ENCODE results near the gene ANKRD55.

Gene ANKRD55

DNA sequence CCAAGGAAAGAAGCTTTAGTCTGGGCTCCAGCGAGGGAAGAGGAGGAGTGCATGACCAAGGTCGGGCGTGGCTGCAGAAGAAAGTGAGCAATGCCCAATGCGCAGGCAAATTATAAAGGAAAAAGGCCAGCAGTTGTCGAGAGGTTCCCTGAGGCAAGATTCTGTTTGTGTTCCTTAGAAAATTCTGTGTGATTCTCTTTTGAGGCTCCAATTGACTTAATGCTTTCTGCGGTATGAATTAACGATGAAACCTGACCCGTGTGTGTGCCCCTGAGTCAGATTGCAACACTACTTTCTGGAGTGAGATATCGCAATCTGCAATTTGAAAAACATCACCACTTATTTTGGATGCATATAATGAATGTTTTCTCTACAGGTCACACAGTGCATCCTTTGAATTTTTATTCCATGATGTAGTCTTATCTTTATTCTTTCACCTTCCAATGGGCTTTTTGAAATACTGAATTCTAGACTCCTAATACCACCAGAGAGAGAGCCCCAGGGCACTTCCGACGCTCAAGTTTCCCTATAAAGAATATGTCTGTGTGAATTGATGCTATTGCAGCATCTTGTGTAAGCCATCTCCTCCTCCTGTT, 120.5 kb downstream of the ANKRD55 start:
- Histone ChIP-seq H3K4me1 (no peaks in the 10 kb centered on the region), H3K27me3 (no peaks in the 10 kb centered on the region), H3K36me3 (no peaks in the 10 kb centered on the region), H3K9me3 (no peaks in the 10 kb centered on the region), H3K4me3 (ENCODE audit: low read depth, low read length) (no peak overlapping the region)
- TF ChIP-seq, protein P1, sequence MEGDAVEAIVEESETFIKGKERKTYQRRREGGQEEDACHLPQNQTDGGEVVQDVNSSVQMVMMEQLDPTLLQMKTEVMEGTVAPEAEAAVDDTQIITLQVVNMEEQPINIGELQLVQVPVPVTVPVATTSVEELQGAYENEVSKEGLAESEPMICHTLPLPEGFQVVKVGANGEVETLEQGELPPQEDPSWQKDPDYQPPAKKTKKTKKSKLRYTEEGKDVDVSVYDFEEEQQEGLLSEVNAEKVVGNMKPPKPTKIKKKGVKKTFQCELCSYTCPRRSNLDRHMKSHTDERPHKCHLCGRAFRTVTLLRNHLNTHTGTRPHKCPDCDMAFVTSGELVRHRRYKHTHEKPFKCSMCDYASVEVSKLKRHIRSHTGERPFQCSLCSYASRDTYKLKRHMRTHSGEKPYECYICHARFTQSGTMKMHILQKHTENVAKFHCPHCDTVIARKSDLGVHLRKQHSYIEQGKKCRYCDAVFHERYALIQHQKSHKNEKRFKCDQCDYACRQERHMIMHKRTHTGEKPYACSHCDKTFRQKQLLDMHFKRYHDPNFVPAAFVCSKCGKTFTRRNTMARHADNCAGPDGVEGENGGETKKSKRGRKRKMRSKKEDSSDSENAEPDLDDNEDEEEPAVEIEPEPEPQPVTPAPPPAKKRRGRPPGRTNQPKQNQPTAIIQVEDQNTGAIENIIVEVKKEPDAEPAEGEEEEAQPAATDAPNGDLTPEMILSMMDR (IDR thresholded peaks at IDR 0.05; ENCODE audit: low read depth, low read length), result no peak
- no peak for DNase-seq

DNA sequence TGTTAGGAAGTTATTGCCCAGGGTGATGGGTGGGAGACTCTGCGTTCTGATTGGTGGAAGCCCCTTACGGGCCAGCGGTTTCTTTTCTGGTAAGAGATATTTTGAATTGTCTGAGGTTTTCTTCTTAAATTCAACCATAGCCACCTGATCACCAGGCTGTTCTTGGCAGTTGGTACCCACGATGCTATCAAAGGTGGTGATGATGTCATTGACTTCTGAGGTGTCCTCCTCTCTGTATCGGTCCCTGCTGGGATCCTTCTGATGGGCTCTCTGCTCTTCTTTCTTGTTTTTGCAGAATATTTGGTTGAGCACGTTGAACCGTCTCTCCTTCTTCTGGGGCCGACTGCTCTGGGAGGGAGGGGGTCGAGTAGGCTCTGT, 121.7 kb downstream of the ANKRD55 start:
- Histone ChIP-seq H3K36me3 (no peaks in the 10 kb centered on the region), H3K27me3 (no peaks in the 10 kb centered on the region), H3K4me1 (no peaks in the 10 kb centered on the region), H3K9me3 (no peaks in the 10 kb centered on the region), H3K4me3 (ENCODE audit: low read depth, low read length) (no peak overlapping the region)
- no peak for DNase-seq
- TF ChIP-seq, protein P1 (IDR thresholded peaks at IDR 0.05; ENCODE audit: low read depth, low read length), result no peak

DNA sequence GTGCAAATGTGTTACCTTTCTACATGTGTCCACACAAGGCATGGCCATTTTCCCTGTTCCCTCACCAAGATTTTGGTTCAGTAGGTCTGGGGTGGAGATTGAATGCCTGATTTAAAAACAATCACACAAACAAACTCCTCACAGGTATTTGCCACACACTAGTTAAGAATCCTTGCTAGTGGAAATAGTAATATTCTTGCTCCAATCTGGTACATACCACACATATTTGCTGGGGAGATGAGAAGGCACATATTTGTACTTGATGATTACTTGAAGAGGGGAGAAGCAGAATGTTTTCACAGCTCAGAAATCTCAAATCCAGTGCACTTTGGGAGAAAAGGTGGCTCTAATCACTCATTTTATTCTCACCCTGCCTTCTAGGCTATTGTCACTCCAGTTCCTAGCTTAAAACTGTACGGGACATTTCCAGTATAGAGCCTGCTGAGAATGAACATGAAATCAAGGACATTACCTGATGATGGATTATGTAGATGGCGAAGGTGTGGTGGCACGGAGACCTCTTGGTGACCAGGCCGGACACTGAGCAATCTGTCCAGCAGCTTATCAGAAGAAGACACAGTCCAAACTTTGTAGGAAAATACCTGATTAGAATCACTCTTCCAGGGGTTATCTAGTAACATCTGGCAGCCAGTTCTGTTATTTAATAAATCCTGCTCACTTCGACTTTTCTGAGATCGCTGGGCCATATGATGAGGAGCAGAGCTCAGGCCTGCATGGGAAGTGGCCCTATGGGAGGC, 122.3 kb downstream of the ANKRD55 start:
- TF ChIP-seq, protein P1 (IDR thresholded peaks at IDR 0.05; ENCODE audit: low read depth, low read length), result no peak
- no peak for DNase-seq
- Histone ChIP-seq H3K36me3 (no peaks in the 10 kb centered on the region), H3K9me3 (no peaks in the 10 kb centered on the region), H3K4me3 (ENCODE audit: low read depth, low read length) (no peak overlapping the region), H3K27me3 (no peaks in the 10 kb centered on the region), H3K4me1 (no peaks in the 10 kb centered on the region)

DNA sequence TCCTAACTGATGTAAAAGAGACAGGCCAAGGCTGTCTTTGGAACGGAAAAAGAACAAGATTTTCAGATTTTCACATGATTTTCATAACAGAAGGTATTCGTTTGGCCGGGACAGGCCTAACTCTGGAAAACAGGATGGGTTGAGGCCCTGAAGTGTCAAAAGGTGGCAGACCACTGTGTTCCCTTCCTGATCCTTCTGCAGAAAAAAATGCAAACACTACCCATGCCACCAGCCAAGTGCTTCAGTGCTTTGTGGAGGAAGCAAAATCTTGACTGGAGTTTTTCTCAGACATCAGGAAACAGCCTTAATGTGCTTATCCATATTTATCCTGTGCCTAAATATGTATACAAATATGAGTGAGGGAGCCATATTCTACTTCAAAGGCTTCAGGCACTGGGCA, 124.9 kb downstream of the ANKRD55 start:
- TF ChIP-seq, protein P1 (IDR thresholded peaks at IDR 0.05; ENCODE audit: low read depth, low read length), result no peak
- Histone ChIP-seq H3K9me3 (no peaks in the 10 kb centered on the region), H3K4me3 (ENCODE audit: low read depth, low read length) (no peak overlapping the region), H3K4me1 (peaks cover 4% of the 10 kb centered on the region; the same call in 1 of the 2 replicates), H3K27me3 (no peaks in the 10 kb centered on the region), H3K36me3 (no peaks in the 10 kb centered on the region)
- no peak for DNase-seq

DNA sequence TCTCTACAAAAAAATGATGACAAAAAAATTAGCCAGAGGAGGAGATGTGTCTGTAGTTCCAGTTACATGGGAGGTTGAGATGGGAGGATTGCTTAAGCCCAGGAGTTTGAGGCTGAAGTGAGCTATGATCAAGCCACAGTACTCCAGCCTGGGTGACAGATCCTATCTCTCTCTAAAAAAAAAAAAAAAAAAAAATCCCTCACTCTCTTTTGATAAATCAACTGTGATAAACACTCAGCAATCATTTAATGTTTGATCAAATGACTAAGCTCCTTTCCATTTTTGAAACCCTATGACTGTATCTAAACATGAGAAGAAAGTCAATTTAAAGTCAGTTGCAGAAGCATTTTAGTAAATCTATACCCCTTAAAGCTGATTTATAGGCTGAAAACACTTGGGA, 126.3 kb downstream of the ANKRD55 start:
- no peak for DNase-seq
- H3K27me3 ChIP-seq, result no peaks in the 10 kb centered on the region
- H3K4me3 ChIP-seq (ENCODE audit: low read depth, low read length), result no peak overlapping the region
- H3K36me3 ChIP-seq, result no peaks in the 10 kb centered on the region
- peaks cover 4% of the 10 kb centered on the region; the same call in 1 of the 2 replicates for H3K4me1 ChIP-seq
- H3K9me3 ChIP-seq, result no peaks in the 10 kb centered on the region
- TF ChIP-seq, protein P1 (IDR thresholded peaks at IDR 0.05; ENCODE audit: low read depth, low read length), result no peak

All from BE2C (cell line).